Right lobe of liver (tissue), 4 donors: ENCODE data around the gene TTC23.

Experiments used
- POLR2A ChIP-seq: fragments of 450-650 bp; IDR thresholded peaks from one replicate; pipeline ENCODE4 v1.6.1; 2017; ENCODE audit warnings: antibody characterized with exemption, mild to moderate bottlenecking
- TF ChIP-seq, protein P1 (sequence below), 4 donors: fragments of 200-600 bp in 3 of 4; fragments of 450-650 bp in 1 of 4; IDR thresholded peaks; one replicate each; pipeline versions ENCODE4 v1.5.1 to v1.8.0; 2016 to 2022; ENCODE audit warnings: antibody characterized with exemption in 4 of 4, mild to moderate bottlenecking in 2 of 4
- donor health status: DM: no; HTN: no; CAD: no.
- donor health status: DM: no; HTN: no; CAD: no.
- donor health status: DM: no; HTN: yes; CAD: no.

DNA sequence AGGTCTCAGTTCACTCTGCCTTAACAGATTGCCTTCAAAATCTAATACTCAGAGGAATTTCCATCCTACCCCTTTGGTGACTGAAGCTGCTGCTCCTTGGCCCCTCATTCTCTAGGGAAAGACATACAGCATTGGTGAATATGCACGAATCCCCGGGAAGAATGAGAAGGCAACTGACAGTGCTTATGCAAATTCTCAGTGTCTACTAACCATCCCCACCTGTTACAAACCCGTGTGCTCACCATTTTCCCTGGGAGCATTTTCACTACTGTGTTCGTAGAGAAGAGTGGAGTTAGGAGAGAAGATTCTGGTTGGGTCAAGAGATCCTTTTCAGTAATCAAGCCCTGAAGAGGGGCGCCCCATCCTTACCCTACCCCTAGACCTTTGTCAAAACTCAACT, 106.8 kb downstream of the TTC23 start:
- no peak for TF ChIP-seq POLR2A
- TF ChIP-seq, protein P1, sequence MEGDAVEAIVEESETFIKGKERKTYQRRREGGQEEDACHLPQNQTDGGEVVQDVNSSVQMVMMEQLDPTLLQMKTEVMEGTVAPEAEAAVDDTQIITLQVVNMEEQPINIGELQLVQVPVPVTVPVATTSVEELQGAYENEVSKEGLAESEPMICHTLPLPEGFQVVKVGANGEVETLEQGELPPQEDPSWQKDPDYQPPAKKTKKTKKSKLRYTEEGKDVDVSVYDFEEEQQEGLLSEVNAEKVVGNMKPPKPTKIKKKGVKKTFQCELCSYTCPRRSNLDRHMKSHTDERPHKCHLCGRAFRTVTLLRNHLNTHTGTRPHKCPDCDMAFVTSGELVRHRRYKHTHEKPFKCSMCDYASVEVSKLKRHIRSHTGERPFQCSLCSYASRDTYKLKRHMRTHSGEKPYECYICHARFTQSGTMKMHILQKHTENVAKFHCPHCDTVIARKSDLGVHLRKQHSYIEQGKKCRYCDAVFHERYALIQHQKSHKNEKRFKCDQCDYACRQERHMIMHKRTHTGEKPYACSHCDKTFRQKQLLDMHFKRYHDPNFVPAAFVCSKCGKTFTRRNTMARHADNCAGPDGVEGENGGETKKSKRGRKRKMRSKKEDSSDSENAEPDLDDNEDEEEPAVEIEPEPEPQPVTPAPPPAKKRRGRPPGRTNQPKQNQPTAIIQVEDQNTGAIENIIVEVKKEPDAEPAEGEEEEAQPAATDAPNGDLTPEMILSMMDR (IDR thresholded peaks at IDR 0.05) = no peak
